Uterus (tissue), 2 donors: ENCODE data around the gene RPRML.

Experiments
- POLR2A ChIP-seq, 2 donors: fragments of 450-650 bp; IDR thresholded peaks; one replicate each; pipeline ENCODE4 v1.6.1; 2016; ENCODE audit warnings: antibody characterized with exemption in 2 of 2, mild to moderate bottlenecking in 1 of 2, moderate library complexity in 1 of 2
- TF ChIP-seq, protein P1 (sequence below), 4 experiments: fragments of 200-600 bp in 2 of 4; fragments of 450-650 bp in 2 of 4; sonication (generic) in 2 of 4; IDR thresholded peaks; one replicate each; pipeline ENCODE4 v1.5.1; 2016 to 2019; ENCODE audit warnings: antibody characterized with exemption in 4 of 4, mild to moderate bottlenecking in 2 of 4, moderate library complexity in 1 of 4

- TF ChIP-seq, protein P1, sequence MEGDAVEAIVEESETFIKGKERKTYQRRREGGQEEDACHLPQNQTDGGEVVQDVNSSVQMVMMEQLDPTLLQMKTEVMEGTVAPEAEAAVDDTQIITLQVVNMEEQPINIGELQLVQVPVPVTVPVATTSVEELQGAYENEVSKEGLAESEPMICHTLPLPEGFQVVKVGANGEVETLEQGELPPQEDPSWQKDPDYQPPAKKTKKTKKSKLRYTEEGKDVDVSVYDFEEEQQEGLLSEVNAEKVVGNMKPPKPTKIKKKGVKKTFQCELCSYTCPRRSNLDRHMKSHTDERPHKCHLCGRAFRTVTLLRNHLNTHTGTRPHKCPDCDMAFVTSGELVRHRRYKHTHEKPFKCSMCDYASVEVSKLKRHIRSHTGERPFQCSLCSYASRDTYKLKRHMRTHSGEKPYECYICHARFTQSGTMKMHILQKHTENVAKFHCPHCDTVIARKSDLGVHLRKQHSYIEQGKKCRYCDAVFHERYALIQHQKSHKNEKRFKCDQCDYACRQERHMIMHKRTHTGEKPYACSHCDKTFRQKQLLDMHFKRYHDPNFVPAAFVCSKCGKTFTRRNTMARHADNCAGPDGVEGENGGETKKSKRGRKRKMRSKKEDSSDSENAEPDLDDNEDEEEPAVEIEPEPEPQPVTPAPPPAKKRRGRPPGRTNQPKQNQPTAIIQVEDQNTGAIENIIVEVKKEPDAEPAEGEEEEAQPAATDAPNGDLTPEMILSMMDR (IDR thresholded peaks at IDR 0.05): no peak
- no peak for TF ChIP-seq POLR2A (IDR thresholded peaks at IDR 0.05)
These were observed 30.5 kb downstream of the RPRML start for GRCh38 chr17:46948544-46948943.
